Endothelial cell of umbilical vein (primary cell): Measurements from ENCODE around the gene DENND1A. TPM values are rescaled to one million over a fixed set of nuclear protein-coding genes. Genes with fewer than 3 reads are reported as not detected.
A peak's percentile ranks its signal among the peaks of the same experiment; 100 is the strongest.

ENCODE experiments used
- BruUV-seq: library from RNA; stranded (reverse); fragments of 400-500 nt; replicated peaks from 2 replicates; lab custom pipeline; 2021; lab: Mats Ljungman, UMichigan
- CTCF ChIA-PET: fragments of 300-600, 350-600 bp; sonication (Branson Sonifier 250); formaldehyde crosslinking; loops from one replicate; lab custom pipeline; 2021; ENCODE audit warnings: antibody characterized with exemption, inconsistent platforms; lab: Charles Lee
- POLR2A ChIA-PET: fragments of 300-600, 350-600 bp; sonication (Branson Sonifier 250); formaldehyde crosslinking; loops from one replicate; lab custom pipeline; 2021; ENCODE audit warnings: antibody characterized with exemption, inconsistent platforms; lab: Charles Lee
- DNase-seq: peaks from one replicate; pipeline ENCODE4 v3.0.0-alpha.2; 2011; ENCODE audit warnings: low read depth, low spot score
- FAIRE-seq: peaks from 2 replicates; lab custom pipeline; 2011; peaks lifted over from hg19 to GRCh38; lab: Jason Lieb, UNC
- H2AFZ ChIP-seq: 2 replicates; pipeline ENCODE4 v1.6.0; 2012; ENCODE audit warnings: low read depth, low read length, control low read depth, inconsistent platforms
- H3K27ac ChIP-seq: 2 replicates; pipeline ENCODE4 v1.5.1; 2011; ENCODE audit warnings: low read depth, mild to moderate bottlenecking, control low read depth, low read length, moderate library complexity; ENCODE audit not compliant: insufficient read depth
- H3K27me3 ChIP-seq, 2 experiments: 2 replicates each; pipeline versions ENCODE4 v1.6.0 to v1.6.1; 2011; ENCODE audit warnings: low read length in 2 of 2, mixed read lengths in 1 of 2; ENCODE audit not compliant: control insufficient read depth in 2 of 2, insufficient read depth in 2 of 2
- H3K36me3 ChIP-seq, 2 experiments: 2 replicates in 1 of 2; 3 replicates in 1 of 2; pipeline ENCODE4 v1.5.1; 2011; ENCODE audit warnings: low read length in 2 of 2, mild to moderate bottlenecking in 1 of 2, moderate library complexity in 1 of 2; ENCODE audit not compliant: control insufficient read depth in 2 of 2, insufficient read depth in 2 of 2; ENCODE audit errors: extremely low read depth in 1 of 2
- H3K4me1 ChIP-seq: 3 replicates; pipeline ENCODE4 v1.5.1; 2011; ENCODE audit warnings: mild to moderate bottlenecking, low read length; ENCODE audit not compliant: control insufficient read depth, insufficient read depth; ENCODE audit errors: extremely low read depth
- H3K4me2 ChIP-seq: 2 replicates; pipeline ENCODE4 v1.6.1; 2011; ENCODE audit warnings: low read length, control low read depth, mixed read lengths; ENCODE audit not compliant: insufficient read depth
- H3K4me3 ChIP-seq, 3 experiments: fragments of 200-600 bp in 1 of 3; sonication (generic), shearing (Covaris generic) in 1 of 3; replicated peaks in 1 of 3; 2 replicates each; pipeline ENCODE4 v1.5.1; 2011 to 2016; ENCODE audit warnings: control low read depth in 3 of 3, low read length in 3 of 3, mild to moderate bottlenecking in 2 of 3, inconsistent platforms in 1 of 3, low read depth in 1 of 3, moderate library complexity in 1 of 3; ENCODE audit not compliant: insufficient read depth in 1 of 3
- H3K79me2 ChIP-seq: 2 replicates; pipeline ENCODE4 v1.6.0; 2012; ENCODE audit warnings: low read length, inconsistent platforms; ENCODE audit not compliant: control insufficient read depth, insufficient read depth
- H3K9ac ChIP-seq: replicated peaks from 2 replicates; pipeline ENCODE3; 2011; ENCODE audit warnings: low read length, control low read depth; ENCODE audit not compliant: insufficient read depth; ENCODE audit errors: extremely low read depth
- H3K9me1 ChIP-seq: replicated peaks from 3 replicates; pipeline ENCODE4 v1.6.0; 2011; ENCODE audit warnings: mild to moderate bottlenecking, low read length; ENCODE audit not compliant: control insufficient read depth, insufficient read depth; ENCODE audit errors: extremely low read depth
- H3K9me3 ChIP-seq: replicated peaks from 2 replicates; pipeline ENCODE4 v1.5.1; 2012; ENCODE audit warnings: low read length, inconsistent platforms; ENCODE audit not compliant: control insufficient read depth, insufficient read depth
- H4K20me1 ChIP-seq: replicated peaks from 2 replicates; pipeline ENCODE3; 2011; ENCODE audit warnings: mild to moderate bottlenecking, low read length; ENCODE audit not compliant: control insufficient read depth, insufficient read depth; ENCODE audit errors: extremely low read depth
- CTCF ChIP-seq, 2 donors: IDR thresholded peaks; 1 replicate in 1 of 2; 2 replicates in 1 of 2; pipeline ENCODE4 v1.5.1; 2011; ENCODE audit warnings: low read length in 2 of 2, mild to moderate bottlenecking in 2 of 2, moderate library complexity in 2 of 2, control low read depth in 1 of 2, inconsistent platforms in 1 of 2, low read depth in 1 of 2; ENCODE audit not compliant: insufficient read depth in 1 of 2; ENCODE audit errors: extremely low read depth in 1 of 2
- FOS ChIP-seq: IDR thresholded peaks from 2 replicates; pipeline ENCODE4 v1.6.1; 2011; ENCODE audit warnings: mild to moderate bottlenecking, low read length, moderate library complexity, borderline replicate concordance; ENCODE audit not compliant: insufficient read depth
- GATA2 ChIP-seq: IDR thresholded peaks from 2 replicates; pipeline ENCODE4 v1.7.0; 2011; ENCODE audit warnings: low read depth, mild to moderate bottlenecking, moderate library complexity, mixed read lengths, low read length; ENCODE audit not compliant: insufficient read length, insufficient read depth
- JUN ChIP-seq: IDR thresholded peaks from 2 replicates; pipeline ENCODE4 v1.6.1; 2011; ENCODE audit warnings: borderline replicate concordance, low read depth; ENCODE audit not compliant: insufficient read length, insufficient read depth
- MYC ChIP-seq: IDR thresholded peaks from one replicate; pipeline ENCODE4 v1.6.1; 2011; ENCODE audit warnings: mild to moderate bottlenecking, low read depth, low read length
- POLR2AphosphoS5 ChIP-seq: IDR thresholded peaks from 2 replicates; pipeline ENCODE4 v1.6.1; 2012; ENCODE audit warnings: low read depth, mild to moderate bottlenecking, control low read depth, low read length, moderate library complexity; ENCODE audit not compliant: insufficient read depth
- dilution Hi-C: fragments of 300-500 bp; cut with MboI; formaldehyde crosslinking; loops from one replicate; pipeline ENCODE4 v1.15.0; 2019; ENCODE audit warnings: low sequenced_read_pairs; ENCODE audit not compliant: extremely low pct_ligation_motif_present
- intact Hi-C: fragments of 100-400 bp; cut with micrococcal nuclease; formaldehyde crosslinking; loops from one replicate; pipeline ENCODE4 v1.10.0; 2022
- polyA plus RNA-seq, 4 experiments: library from polyadenylated mRNA; depleted of rRNA in 3 of 4; stranded (reverse) in 3 of 4; unstranded in 1 of 4; fragments of >200 nt; gene quantifications; 2 replicates each; pipeline versions ENCODE4 v1.2.1 to v1.2.3, GENCODE V29; 2011 to 2012; ENCODE audit warnings: missing spikeins in 1 of 4
- total RNA-seq: library from RNA; stranded (reverse); gene quantifications from 2 replicates; pipeline ENCODE4 v1.2.3, GENCODE V29; 2021

DENND1A gene
- total and polyA plus RNA-seq, 2 donors (not counting 3 experiments of a cell fraction or from before 2014, with no cell fraction given) = 18.5 to 24.5 TPM

DNA sequence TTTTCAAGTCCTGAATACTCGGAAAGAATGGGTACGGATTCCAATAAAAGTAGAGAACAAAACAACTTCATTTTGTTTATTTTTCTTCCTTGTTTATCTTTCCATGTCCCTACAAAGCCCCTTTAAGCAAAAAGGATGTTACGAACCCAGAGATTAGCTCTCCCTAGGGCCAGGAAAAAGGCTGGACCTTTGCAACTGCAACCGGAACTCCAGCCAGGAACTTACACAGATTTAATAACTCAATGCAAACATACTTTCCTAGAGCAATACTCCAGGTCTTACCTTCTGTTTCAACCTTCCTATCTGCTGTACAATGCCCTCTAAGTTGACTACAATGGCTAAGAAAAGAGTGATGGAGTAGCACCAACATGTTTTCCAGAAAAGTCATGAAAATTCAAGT lies 7.0 kb downstream of the DENND1A start:
- intact Hi-C loops = loop anchor here (10.0 kb wide), 1 partner anchor 378 kb away; no protein-coding TSS in a partner anchor
- Histone ChIP-seq H3K9me1 (peaks cover 2% of the 10 kb centered on the region), H3K79me2 (peaks cover 11% of the 10 kb centered on the region), H2AFZ (peak overlapping the region; percentile 22), H3K4me2 (peak overlapping the region; percentile 48), H4K20me1 (peaks cover 3% of the 10 kb centered on the region), H3K9ac (no peak overlapping the region), H3K36me3 (no peaks in the 10 kb centered on the region), H3K27me3 (no peaks in the 10 kb centered on the region), H3K4me3 (no peak overlapping the region), H3K27ac (no peak overlapping the region), H3K4me1 (peaks cover 12% of the 10 kb centered on the region), H3K9me3 (no peaks in the 10 kb centered on the region)
- BruUV-seq = no TSS peak
- DNase-seq (peak; percentile 67), FAIRE-seq (peak; percentile 87)
- ChIA-PET CTCF (no interaction called here), POLR2A (no interaction called here)
- dilution Hi-C loops = no loop called here
- TF ChIP-seq FOS = no peak
- no peak for TF ChIP-seq POLR2AphosphoS5
- TF ChIP-seq JUN = no peak
- TF ChIP-seq MYC = no peak
- no peak for TF ChIP-seq GATA2
- TF ChIP-seq CTCF (IDR thresholded peaks at IDR 0.05; ENCODE audit: extremely low read depth in 1 of 2, insufficient read depth in 1 of 2, low read depth in 1 of 2, low read length in 2 of 2) = no peak
